Glutamatergic neuron (in vitro differentiated cells): ENCODE results near the gene OR4D2. TPM values are rescaled to one million over a fixed set of nuclear protein-coding genes. Genes with fewer than 3 reads are reported as not detected.

ENCODE experiments used
- DNase-seq: peaks from one replicate; pipeline ENCODE4 v3.0.0; 2022
- H3K27ac Mint-ChIP-seq: one replicate; pipeline ENCODE4 v1.8.0; 2020; ENCODE audit warnings: mild to moderate bottlenecking, mixed read lengths, inconsistent platforms; ENCODE audit not compliant: unreplicated experiment
- H3K27me3 Mint-ChIP-seq: one replicate; pipeline ENCODE4 v1.8.0; 2020; ENCODE audit warnings: mild to moderate bottlenecking, moderate library complexity, mixed read lengths, inconsistent platforms; ENCODE audit not compliant: unreplicated experiment
- H3K36me3 Mint-ChIP-seq: one replicate; pipeline ENCODE4 v1.8.0; 2020; ENCODE audit warnings: mild to moderate bottlenecking, mixed read lengths, inconsistent platforms; ENCODE audit not compliant: unreplicated experiment
- H3K4me1 Mint-ChIP-seq: one replicate; pipeline ENCODE4 v1.8.0; 2020; ENCODE audit warnings: mild to moderate bottlenecking, low read depth, mixed read lengths, inconsistent platforms; ENCODE audit not compliant: unreplicated experiment
- H3K4me3 Mint-ChIP-seq: one replicate; pipeline ENCODE4 v1.8.0; 2020; ENCODE audit warnings: mild to moderate bottlenecking, mixed read lengths, inconsistent platforms; ENCODE audit not compliant: unreplicated experiment
- H3K9me3 Mint-ChIP-seq: one replicate; pipeline ENCODE4 v1.8.0; 2020; ENCODE audit warnings: mild to moderate bottlenecking, moderate library complexity, mixed read lengths, inconsistent platforms; ENCODE audit not compliant: unreplicated experiment
- CTCF ChIP-seq: fragments of 200-600 bp; sonication (generic); IDR thresholded peaks from one replicate; pipeline ENCODE4 v1.5.0; 2021; ENCODE audit not compliant: partially characterized antibody, unreplicated experiment
- total RNA-seq: library from RNA; stranded (reverse); fragmentation: NEBNext Ultra II Directional; extraction: Animal tissue kit (Norgen Biotek cat#: 25700); gene quantifications from one replicate; pipeline ENCODE4 v1.2.1, GENCODE V29; 2021; ENCODE audit not compliant: unreplicated experiment

Gene OR4D2
- total RNA-seq, 1 donor from 2014 or later = not detected

GRCh38 chr17:58205936-58206335, 39.2 kb downstream of the OR4D2 start:
- DNase-seq = no peak
- H3K27me3 Mint-ChIP-seq = no peaks in the 10 kb centered on the region
- peaks cover 6% of the 10 kb centered on the region for H3K36me3 Mint-ChIP-seq
- H3K4me1 Mint-ChIP-seq = no peaks in the 10 kb centered on the region
- H3K27ac Mint-ChIP-seq = no peak overlapping the region
- H3K9me3 Mint-ChIP-seq = peaks cover 2% of the 10 kb centered on the region
- TF ChIP-seq CTCF = no peak
- H3K4me3 Mint-ChIP-seq = no peak overlapping the region

- no peak for DNase-seq
- Mint-ChIP-seq H3K27ac (no peak overlapping the region), H3K9me3 (peaks cover 2% of the 10 kb centered on the region), H3K4me3 (no peak overlapping the region), H3K4me1 (no peaks in the 10 kb centered on the region), H3K36me3 (peaks cover 6% of the 10 kb centered on the region), H3K27me3 (no peaks in the 10 kb centered on the region)
- no peak for TF ChIP-seq CTCF
These were observed 40.7 kb downstream of the OR4D2 start for GRCh38 chr17:58207451-58207850.

- H3K27ac Mint-ChIP-seq = no peak overlapping the region
- H3K4me3 Mint-ChIP-seq = no peak overlapping the region
- H3K4me1 Mint-ChIP-seq = no peaks in the 10 kb centered on the region
- no peak for TF ChIP-seq CTCF
- peaks cover 2% of the 10 kb centered on the region for H3K9me3 Mint-ChIP-seq
- no peaks in the 10 kb centered on the region for H3K27me3 Mint-ChIP-seq
- H3K36me3 Mint-ChIP-seq = peaks cover 6% of the 10 kb centered on the region
- no peak for DNase-seq
These were observed 41.6 kb downstream of the OR4D2 start for GRCh38 chr17:58208344-58208743.

GRCh38 chr17:58210922-58211321, 44.1 kb downstream of the OR4D2 start:
- peaks cover 6% of the 10 kb centered on the region for H3K36me3 Mint-ChIP-seq
- no peaks in the 10 kb centered on the region for H3K27me3 Mint-ChIP-seq
- no peaks in the 10 kb centered on the region for H3K4me1 Mint-ChIP-seq
- no peak for DNase-seq
- no peak overlapping the region for H3K4me3 Mint-ChIP-seq
- no peaks in the 10 kb centered on the region for H3K9me3 Mint-ChIP-seq
- peak; percentile 25 for TF ChIP-seq CTCF
- H3K27ac Mint-ChIP-seq = no peak overlapping the region

- DNase-seq = no peak
- H3K36me3 Mint-ChIP-seq = no peaks in the 10 kb centered on the region
- TF ChIP-seq CTCF = no peak
- H3K27me3 Mint-ChIP-seq = peaks cover 2% of the 10 kb centered on the region
- H3K4me3 Mint-ChIP-seq = no peak overlapping the region
- peaks cover 4% of the 10 kb centered on the region for H3K4me1 Mint-ChIP-seq
- no peak overlapping the region for H3K27ac Mint-ChIP-seq
- H3K9me3 Mint-ChIP-seq = peaks cover 1% of the 10 kb centered on the region
These were observed 48.9 kb downstream of the OR4D2 start for GRCh38 chr17:58215685-58216084.
